Effector CD8-positive, alpha-beta T cell (primary cell): Measurements from ENCODE around the gene NME5.

Experiments
- DNase-seq: peaks from one replicate; lab custom pipeline; 2025; lab: John Stamatoyannopoulos, UW

NME5 gene

GRCh38 chr5:138139781-138140090 lies 508 bp upstream of the NME5 start:
- DNase-seq: no peak

- DNase-seq: no peak
Measured at GRCh38 chr5:138132543-138132942, 6.7 kb downstream of the NME5 start.

- DNase-seq: no peak
Measured at GRCh38 chr5:138129347-138129746, 9.9 kb downstream of the NME5 start.

GRCh38 chr5:138128334-138128733 lies 10.9 kb downstream of the NME5 start:
- DNase-seq: no peak

GRCh38 chr5:138115254-138115653 lies 24.0 kb downstream of the NME5 start:
- no peak for DNase-seq

GRCh38 chr5:138111937-138112336 lies 27.3 kb downstream of the NME5 start:
- DNase-seq: no peak

- DNase-seq: no peak
Measured at GRCh38 chr5:138111181-138111580, 28.0 kb downstream of the NME5 start.

- DNase-seq: no peak
Measured at GRCh38 chr5:138110266-138110963, 28.8 kb downstream of the NME5 start.

- DNase-seq: no peak
Measured at GRCh38 chr5:138109463-138110265, 29.6 kb downstream of the NME5 start.

GRCh38 chr5:138107213-138107612 lies 32.0 kb downstream of the NME5 start:
- DNase-seq: no peak

- DNase-seq: no peak
Measured at GRCh38 chr5:138105709-138106108, 33.5 kb downstream of the NME5 start.

GRCh38 chr5:138103319-138103637 lies 36.0 kb downstream of the NME5 start:
- DNase-seq: no peak

- no peak for DNase-seq
Measured at GRCh38 chr5:138102454-138103318, 36.5 kb downstream of the NME5 start.

- no peak for DNase-seq
Measured at GRCh38 chr5:138096997-138097828, 42.0 kb downstream of the NME5 start.

GRCh38 chr5:138096363-138096762 lies 42.9 kb downstream of the NME5 start:
- DNase-seq: no peak

GRCh38 chr5:138095100-138095907 lies 43.9 kb downstream of the NME5 start:
- DNase-seq: no peak

- DNase-seq: no peak
Measured at GRCh38 chr5:138093036-138093435, 46.2 kb downstream of the NME5 start.

GRCh38 chr5:138092301-138092700 lies 46.9 kb downstream of the NME5 start:
- no peak for DNase-seq

- DNase-seq: no peak
Measured at GRCh38 chr5:138091685-138092084, 47.5 kb downstream of the NME5 start.

GRCh38 chr5:138083702-138084101 lies 55.5 kb downstream of the NME5 start, which contains the start of gene WNT8A:
Gene WNT8A, plus strand, starts transcription at chr5:138084033. Its CDS starts 95 bp downstream, at chr5:138084128.
- no peak for DNase-seq

GRCh38 chr5:138082033-138082432 lies 57.2 kb downstream of the NME5 start:
- no peak for DNase-seq
